HG03103 (cell line): ENCODE measurements around the gene RTN4IP1.
"Not testable (repeated sequence)": the region's sequence is repeated elsewhere in the genome, so short reads cannot be mapped to it uniquely, and the experiment has no call there.

ENCODE experiments used
- ATAC-seq: cut with Tn5 transposase; IDR thresholded peaks from one replicate; pipeline ENCODE4 v1.9.1; 2021; ENCODE audit warnings: low read depth; ENCODE audit not compliant: unreplicated experiment

RTN4IP1 gene

DNA sequence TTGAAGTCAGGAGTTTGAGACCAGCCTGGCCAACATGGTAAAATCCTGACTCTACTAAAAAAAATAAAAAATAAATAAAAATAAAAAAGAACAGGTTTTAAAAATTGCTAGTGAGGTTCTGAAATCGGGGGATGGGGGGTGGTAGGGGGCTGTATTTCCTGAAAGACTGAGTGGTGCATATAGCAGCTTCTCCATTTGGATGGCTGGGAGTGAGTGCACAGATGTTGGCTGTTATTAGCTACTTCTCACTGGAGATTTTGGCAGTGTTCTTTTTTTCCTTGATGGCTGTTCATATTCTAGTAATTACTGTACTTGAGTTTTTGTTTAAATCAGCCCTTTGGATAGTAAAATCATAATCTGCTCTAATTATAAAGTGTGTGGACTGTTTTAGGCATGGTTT lies 79.8 kb downstream of the RTN4IP1 start:
- ATAC-seq: no peak

GRCh38 chr6:106548926-106549455 lies 80.3 kb downstream of the RTN4IP1 start:
- not testable (repeated sequence) for ATAC-seq

GRCh38 chr6:106547601-106548453 lies 81.5 kb downstream of the RTN4IP1 start:
- ATAC-seq: no peak

DNA sequence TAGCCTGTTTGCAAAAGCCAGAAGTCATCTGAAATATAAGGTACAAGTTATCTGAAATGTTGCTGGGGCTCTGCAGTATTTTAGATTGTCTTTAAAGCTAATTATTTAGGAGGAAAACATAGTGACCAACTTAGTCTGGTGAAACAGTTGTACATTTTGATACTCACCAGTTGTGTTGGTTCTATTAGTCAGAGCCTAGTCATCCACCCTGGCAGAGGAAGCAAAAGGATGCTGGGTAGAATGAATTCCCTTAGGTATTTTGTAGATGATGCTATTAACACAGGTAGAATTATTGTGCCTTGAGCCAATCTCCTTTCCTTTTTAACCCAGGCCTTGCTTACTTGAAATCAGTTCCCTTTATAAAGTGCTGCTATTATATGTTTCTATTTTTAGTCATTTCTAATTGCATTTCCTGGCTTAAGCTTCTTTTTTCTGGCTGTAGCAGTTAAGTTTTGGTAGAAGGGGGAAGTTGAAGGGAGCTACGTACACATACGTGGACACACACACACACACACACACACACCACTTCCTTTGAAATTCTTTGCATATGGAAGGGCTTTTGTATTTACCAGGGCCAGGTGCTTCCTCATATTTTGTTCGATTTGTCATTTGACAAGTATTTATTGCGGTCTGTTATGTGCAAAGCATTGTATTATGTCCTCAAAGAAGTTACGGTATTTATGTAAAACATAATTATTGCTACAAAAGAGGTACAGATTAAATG lies 82.4 kb downstream of the RTN4IP1 start:
- no peak for ATAC-seq

GRCh38 chr6:106546261-106546690 lies 83.0 kb downstream of the RTN4IP1 start:
- ATAC-seq: no peak

DNA sequence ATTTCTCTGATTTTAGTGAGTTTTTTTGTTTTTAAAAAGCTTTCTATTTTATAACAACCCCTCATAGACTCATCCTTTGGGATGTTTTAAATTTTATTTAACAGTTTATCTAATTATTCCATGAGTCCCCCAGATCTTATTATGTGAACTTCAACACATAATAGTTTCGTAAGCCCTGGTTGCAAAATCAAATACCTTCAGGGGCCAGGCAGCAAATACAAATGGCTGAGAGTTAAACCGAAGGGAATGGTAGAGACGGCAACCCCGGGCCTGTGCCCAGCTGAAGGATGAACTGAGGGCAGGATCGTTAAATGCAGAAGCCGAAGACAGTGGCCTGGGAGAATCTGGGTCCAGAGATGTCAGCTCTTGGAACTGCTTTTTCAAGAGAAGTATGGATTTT lies 88.4 kb downstream of the RTN4IP1 start:
- no peak for ATAC-seq

DNA sequence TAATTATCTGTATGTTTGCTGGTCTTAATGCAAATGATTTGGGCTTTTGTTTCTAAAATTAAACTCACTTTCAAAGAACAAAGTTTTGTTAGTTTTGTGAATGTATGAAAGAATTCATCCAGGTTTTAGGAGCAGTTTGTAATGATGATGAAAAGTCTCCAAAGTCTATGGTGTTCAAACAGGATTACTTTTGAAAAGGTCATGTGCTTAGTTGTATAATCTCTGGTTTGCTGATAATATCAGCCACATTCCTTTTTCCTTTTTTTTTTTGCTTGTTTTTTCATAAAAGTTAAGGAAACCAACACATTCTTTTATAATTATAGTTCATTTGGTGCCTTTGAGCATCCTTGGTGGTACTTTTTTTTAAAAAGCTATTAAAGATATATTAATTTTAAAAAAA lies 88.9 kb downstream of the RTN4IP1 start:
- no peak for ATAC-seq

DNA sequence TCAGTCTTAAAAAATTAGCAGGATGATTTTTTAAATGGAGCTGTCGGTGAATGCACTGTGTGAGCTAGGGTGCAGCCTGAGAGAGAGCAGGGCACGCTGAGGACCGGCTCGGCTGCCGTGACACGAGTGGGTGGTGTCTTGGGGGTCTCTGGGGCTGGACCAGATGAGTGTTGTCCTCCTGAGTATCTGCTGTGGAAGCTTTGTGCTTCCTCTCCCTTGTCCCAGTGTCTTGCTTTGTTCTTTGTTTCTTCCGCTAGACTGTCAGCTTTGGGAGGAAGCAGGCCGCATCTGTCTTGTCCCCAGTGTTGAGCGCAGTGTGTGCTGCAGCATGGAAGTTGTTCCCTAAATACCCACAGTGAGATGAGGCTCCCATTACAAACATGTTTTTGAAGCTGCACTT lies 89.4 kb downstream of the RTN4IP1 start:
- ATAC-seq: no peak

- no peak for ATAC-seq
Measured at GRCh38 chr6:106538145-106538544, 91.2 kb downstream of the RTN4IP1 start.

DNA sequence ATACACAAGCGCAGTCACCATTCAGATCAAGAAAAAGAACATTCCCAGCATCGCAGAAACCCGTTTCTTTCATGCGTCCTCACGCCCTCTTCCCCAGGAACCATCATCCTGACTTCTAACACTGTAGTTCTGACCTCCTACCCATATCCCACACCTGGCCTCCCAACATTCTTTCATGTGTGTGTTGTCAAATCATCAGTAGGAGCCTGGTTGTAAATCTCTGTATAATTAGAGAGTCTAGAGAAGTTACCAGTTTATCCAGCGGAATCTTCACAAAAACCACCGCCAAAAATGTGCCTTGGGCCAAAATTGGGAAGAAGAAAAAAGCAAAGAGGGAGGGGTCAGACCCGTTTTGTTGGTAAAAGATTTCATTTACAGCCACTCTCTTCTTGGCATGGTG lies 91.6 kb downstream of the RTN4IP1 start:
- ATAC-seq: no peak

DNA sequence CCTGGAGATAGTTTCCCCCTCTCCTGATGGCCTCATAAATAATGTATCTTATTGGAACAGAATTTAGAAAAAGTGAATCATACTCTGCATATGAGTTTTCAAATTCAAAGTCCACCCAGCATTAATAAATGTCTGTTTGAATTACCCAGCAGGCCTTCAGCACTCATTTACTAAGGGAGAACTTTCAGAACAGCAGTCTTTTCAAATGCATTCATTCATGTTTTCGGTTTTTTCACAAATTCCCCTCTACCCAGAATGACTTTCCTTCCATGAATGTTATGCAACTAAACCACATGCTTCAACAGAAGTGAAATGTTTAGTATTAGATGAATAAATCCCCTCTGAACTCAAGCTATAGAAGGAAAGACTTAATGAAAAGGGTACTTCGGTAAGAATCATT lies 92.4 kb downstream of the RTN4IP1 start:
- no peak for ATAC-seq

DNA sequence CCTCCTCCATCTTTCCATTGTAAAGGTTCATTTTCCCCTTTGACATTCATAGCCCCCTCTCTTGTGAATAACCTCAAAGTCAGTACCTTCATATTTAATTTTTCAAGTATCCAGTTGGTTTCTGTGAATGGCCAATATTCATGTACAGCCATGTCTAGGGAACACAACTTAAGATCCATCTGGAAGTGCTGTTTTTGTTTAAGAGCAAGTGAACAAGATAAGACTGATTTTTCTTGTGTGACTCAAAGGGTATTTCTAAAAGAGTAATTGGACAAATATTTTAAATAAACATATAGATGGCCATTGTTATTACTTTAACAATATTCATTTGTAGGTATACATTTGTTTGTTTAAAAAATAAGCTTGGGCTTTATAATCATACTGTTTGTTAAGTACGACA lies 92.9 kb downstream of the RTN4IP1 start:
- ATAC-seq: no peak

DNA sequence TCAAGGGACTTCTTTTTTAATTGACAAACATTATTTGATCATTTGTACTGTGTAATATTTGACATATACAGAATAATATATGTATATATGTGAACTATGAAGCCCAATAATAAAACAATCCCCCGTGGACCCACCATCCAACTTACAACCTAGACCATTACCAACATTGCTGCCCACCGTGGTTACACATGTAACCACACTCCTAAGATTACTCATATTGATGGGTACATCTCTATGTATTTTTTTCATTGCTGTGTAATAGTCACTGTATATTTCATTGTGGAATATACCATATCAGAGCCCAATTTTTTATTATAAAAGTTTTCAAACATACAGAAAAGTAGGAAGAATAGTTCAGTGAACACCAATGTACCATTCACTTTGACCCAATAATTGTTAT lies 94.3 kb downstream of the RTN4IP1 start:
- ATAC-seq: no peak

GRCh38 chr6:106534564-106534982 lies 94.7 kb downstream of the RTN4IP1 start:
- no peak for ATAC-seq

DNA sequence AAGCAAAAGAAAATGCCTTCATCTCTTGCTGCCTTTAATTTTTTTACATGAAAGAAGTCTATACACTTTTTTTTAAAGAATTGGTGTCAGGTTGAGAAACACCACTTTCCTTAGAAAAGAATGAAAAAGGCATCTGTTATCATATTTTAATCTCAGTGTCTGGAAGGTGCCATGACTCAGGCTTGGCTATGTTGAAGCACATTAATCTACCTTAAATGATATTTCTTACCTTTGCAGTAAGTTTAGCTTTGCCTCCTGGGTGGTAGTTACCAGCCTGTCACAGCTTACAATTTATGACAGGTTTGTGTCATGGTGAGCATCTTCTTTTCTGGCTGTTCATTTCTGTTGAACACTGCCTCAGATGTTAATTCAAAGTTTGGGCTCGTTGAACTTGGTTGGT lies 95.3 kb downstream of the RTN4IP1 start:
- no peak for ATAC-seq

- no peak for ATAC-seq
Measured at GRCh38 chr6:106533054-106533453, 96.2 kb downstream of the RTN4IP1 start.

DNA sequence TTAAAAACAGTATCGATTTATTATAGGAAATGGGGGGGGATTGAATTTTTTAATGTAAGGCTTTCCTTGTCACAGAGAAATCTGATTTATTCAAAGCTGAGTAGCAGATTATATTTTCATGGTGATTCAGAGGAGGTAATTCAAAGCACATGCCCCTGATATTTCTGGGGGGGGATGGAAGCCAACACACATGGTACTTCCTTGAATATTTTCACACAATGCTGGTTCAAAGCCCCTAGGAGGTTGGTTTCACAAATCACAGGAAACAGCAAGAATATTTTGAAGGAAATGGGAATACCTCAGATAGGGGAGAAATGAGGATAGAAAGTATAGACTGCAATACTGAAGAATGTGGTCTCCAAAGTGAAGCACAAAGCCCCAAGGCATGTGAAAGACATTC lies 98.8 kb downstream of the RTN4IP1 start:
- no peak for ATAC-seq

GRCh38 chr6:106530026-106530425 lies 99.3 kb downstream of the RTN4IP1 start:
- ATAC-seq: no peak

- no peak for ATAC-seq
Measured at GRCh38 chr6:106529438-106529837, 99.9 kb downstream of the RTN4IP1 start.

DNA sequence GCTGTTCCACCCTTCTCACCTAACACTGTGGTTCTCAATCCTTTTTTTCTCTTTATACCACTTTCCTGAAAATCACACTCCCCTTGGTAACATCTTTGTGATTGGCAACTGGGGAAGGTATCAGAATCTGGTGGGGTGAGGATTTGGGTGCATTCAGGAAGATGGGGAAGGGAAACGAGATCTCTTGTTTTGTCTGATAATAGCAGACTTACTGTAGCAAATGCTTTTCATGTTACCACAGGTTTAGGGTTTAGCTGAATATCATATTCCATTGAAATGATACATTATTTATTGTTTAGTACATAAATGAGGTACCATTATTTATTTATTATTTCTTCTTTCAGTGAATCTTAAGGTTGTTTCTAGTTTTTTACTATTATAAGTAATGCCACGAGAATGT lies 100.8 kb downstream of the RTN4IP1 start:
- ATAC-seq: no peak

- ATAC-seq: no peak
Measured at GRCh38 chr6:106527979-106528378, 101.3 kb downstream of the RTN4IP1 start.

DNA sequence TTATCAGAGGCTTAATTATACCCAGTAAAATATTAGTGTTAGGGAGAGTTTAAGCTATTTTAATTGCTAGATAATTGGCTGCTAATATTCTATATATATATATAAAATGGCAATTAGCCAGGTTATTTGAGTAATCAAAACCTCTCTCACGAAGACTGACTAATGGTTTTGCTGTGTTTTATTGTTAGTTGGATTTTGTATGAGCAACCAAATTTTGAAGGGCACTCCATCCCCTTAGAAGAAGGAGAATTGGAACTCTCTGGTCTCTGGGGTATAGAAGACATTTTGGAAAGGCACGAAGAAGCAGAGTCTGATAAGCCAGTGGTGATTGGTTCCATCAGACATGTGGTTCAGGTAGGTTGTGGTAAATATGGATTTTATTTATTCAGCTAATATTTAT lies 102.2 kb downstream of the RTN4IP1 start:
- no peak for ATAC-seq
